GM19463 (cell line): ENCODE data around the gene KLHL29.

Source experiments
- ATAC-seq: cut with Tn5 transposase; IDR thresholded peaks from one replicate; pipeline ENCODE4 v1.9.1; 2021; ENCODE audit warnings: mild to moderate bottlenecking, moderate library complexity; ENCODE audit not compliant: unreplicated experiment

KLHL29 gene

DNA sequence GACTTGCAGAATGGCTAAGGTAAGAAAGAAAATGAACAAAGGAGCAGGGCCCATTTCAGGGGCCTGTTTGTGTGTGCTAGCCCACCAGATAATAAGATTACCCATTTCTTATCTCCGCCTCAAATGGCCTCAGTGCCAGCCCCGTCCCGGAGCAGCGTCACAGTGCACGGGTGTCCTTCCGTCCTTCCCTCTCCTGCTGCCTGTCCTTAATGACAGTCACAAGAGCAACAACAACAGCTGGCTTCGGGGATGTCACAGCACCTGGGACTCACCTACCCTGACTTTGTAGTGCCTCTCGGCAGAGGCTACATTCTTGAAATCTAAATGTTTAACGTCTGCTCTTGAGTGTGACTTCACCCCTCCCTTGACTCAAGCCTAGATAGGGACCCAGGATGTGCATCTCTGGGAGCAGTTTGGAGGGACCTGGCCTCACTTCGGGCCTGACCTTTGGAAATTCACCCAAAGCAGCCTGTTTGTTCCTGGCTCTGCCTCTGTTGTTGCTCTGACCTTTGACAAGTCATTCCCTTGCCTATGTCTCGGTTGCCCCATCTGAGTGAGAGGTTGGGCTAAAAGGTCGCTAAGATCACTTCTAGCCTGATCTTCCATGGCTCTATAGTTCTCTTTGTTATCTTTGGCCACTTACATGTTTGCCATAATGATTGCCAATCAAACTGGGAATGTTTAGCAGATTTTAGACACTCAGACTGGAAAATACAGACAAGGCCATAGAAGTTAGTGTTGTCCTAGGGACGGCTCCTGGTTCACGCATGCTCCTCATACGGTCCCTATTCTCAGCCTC lies 122.5 kb downstream of the KLHL29 start:
- no peak for ATAC-seq

DNA sequence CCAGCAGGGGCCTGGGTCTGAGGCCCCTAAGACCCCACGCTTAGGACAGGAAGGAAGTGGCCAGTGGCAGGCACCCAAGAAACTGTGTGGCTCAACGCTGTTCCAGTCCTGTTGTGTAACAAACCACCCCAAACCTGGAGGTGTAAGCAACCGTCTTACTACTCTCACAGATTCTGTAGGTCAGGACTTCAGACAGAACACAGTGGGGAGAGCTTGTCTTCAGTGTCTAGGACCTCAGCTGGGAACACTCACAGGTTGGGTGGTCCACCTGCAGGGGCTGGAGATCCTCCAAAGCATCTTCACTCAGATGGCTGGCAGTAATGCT lies 123.0 kb downstream of the KLHL29 start:
- no peak for ATAC-seq

DNA sequence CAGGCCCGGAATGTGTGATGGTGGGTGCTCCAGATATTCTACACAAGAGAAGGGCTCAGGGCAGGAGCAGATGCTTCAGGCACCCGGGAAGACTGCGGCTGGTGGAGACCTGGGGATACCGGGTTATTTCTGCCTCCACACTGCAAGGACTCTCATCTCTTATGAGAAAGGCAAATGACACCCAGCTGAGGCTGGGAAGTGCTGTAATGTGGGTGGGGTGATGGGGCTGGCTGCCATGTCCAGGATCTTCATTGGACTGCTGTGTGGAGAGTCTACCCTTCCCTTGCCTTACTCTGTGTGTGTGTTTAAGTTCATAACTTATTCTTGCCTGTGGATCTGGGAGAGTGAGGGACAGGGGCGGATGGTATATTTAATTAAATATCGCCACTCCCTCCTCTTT lies 124.1 kb downstream of the KLHL29 start:
- no peak for ATAC-seq

DNA sequence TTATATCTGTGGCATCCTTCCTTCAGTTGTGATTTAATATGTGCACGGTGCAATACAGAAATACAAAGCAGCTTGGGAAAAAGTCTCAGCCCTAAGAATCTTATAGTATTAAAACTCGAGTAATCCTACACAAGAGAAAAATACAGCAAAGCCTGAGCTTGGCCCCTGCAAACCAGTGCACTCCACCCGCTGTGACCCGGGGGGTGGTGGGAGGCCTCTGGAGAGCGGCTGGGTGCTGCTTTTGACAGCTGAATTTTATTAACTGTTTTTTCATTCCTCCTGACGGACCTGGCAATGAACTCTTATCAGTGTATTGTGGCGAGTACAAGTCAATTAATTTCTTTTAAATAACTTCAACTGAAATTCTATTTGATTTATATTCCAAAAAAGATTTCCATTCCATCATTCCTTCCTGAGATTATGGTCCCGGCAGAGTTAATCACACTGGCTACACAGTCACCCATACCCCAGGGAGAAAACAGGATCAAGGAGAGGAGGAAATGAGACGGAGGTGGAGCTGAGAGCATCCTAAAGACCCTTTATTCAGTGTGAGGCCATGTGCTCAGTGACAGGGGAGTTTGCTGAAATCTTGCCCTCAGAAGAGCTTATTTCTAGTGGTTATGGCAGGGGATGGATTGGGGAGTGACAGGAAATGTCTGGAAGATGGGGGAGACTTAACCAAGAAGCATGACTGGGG lies 124.8 kb downstream of the KLHL29 start:
- ATAC-seq, result no peak

DNA sequence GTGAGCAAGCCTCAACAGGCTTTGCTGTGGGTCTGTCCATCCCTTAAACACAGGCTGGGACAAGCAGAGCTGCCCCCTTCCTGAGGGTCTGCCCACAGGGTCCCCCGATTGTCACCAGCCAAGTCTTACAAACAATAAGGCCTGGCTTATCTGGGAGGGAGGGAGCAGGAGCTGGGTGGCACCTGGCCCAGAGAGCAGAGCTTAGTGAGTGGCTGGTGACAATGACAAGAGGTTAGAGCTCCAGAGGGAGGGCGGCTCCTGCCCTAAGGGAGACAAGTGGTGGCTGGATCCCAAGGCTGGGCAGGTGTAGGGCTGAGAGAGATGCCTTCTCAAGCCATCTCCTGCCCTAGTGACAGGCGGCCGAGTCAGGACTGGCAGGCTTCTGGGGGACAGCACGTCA lies 125.5 kb downstream of the KLHL29 start:
- ATAC-seq, result no peak

DNA sequence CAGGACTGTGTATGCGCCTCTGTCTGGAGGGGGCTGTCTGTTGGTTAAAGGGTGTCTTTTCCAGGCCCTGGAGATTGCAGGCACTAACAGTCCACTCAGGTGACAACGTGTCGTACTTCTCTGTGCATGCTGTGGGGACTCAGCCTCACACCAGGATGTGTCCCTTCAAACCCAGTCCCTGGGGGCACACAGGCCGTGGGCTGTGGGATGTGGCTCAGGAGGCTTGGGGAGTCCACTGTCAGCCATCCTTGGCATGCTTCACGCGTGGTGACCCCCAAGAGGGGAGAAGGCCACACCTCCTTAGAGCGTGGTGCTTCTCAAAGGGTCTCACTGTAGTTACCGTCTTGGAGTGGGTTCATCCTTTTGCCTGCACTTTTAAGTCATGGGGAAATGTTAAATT lies 127.8 kb downstream of the KLHL29 start:
- no peak for ATAC-seq

DNA sequence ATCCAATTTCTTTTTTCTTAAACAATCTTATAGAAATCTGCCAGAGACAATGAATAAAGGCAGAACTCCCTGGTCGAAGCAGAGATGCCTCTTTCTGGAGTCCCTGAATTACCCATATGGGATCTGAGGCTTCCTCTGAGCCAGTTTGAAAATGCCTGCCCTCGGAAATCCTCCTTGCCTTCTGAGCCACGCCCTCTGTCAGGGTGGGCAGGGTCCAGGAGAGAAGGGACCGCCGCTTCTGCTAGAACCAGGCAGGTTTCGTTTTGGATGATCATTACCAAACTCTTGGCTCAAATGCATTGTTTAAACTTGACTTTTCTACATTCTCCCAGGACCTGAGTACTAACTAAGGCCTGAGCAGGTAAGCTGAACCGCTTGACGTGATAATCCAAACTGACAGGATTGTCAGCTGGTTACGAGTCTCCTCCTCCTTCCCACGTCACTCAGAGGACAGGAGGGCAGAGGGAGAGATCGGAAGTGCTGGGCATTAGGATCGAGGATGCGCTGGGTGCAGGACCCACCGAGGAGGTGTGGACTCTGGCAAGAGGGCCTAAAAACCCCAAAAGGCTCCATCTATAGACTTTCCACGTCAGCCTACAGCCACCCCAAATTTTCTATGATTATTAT lies 128.4 kb downstream of the KLHL29 start:
- no peak for ATAC-seq

DNA sequence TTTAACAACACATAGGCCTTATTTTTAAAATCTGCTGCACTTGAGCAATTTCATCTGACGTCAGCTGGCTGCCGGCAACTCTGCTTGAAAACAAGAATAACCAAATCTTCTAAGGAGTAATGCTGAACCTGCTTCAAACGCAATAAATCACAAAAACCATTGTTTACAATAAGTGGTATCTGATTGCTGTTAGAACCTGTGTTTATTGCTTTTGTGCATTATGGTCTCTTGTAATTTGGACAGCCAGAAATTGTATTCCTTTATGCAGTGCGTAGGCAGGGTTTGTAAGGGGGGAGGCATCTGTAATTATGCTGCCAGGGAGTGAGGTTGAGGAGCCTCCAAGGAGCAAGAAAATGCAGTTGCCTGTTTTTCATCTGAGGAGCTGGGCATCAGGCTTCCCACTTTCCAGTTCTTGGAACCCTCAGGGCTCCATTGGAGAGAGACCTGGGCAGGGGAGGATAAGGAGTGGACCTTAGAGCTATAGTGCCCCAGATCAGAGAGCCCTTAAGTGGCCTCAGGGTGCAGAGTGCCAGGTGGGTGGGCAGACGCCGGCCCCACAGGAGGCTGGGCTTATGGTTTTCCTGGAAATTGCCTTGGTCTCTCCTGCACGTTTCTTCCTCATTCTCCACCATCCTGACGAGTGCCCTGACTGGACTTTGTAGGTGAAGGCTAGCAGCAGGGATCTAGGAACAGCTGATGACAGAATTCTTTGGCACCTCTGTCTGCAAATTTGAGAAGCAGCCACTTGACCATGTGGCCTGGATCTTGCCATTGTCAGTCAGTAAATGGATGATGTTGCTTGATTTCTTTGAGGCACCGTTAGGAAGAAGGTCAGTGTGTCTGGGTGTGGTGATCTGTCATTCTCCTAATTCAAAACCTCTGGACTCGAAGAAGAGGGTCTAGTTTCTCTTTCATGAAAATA lies 129.2 kb downstream of the KLHL29 start:
- no peak for ATAC-seq

DNA sequence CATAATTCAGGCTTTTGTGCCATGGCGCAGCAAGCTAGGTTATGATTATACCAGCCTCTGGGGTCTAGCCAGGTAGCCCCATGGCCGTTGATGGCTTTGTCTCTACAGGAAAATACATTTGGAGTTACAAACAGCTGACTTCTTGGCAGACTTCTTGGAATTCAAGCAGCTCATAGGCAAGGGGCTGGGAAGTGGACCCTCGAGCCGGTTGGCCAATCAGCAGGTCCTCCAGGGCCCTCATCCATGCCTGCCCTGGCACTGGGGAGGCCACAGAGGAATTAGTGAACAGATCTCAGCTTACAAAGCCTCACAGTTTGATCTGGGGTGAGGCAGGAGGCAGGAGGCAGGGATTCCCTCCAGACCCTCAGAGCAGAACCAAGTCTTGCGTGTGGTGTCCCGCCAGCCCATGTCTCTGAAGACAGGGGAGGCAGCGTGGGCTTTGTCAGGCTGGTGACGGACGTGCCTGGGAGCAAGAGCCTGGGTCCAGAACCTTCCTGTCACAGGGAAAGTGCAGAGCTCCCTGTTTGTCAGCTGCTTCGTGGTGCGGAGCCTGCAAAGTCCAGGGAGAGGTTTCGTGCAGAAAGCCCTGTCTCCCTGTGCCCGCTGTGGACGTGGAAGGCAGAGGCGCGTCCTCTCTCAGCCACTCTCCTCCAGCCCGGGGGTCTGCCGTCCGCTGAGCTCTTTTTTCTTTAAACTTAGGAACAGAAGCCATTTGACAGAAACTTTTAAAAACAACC lies 131.7 kb downstream of the KLHL29 start:
- no peak for ATAC-seq

DNA sequence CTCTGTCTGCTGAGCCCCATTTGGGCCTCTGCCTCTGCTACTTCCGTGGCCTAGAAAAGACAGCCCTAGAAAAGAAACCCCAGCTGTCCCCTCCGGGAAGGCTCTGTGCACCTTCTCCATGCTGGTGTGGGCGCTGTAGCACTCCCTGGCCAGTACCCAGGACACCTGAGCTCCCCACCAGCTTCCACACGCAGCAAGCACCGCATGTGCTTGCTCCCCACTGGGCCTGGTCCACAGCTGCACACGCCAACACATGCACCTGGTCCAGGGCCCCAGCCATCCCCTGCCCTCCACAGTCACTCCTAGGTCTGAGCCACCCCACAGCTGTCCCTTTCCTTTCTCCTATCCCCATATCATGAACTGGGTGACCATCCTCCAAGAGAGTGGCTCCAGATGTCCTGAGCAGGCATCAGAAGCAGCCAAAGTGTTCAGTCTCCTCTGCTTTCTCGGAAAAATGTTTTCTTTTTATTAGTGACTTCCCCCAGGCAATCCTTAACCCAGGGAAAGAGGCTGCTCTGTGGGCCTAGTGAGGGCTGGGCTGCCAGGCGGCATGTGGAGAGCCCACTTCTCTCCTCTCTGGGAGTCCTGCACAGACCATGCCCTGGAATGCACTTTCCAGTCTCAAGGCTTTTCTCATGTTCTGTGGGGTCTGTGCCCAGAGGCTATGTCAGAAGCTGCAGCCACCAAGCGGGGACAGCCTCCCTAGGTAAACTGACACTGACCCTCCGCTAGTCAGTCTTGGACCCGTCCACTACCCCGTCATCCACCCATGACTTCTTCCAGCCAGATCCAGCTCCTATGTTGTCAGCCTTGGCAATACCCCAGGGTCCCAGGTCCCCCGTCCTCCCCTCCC lies 133.7 kb downstream of the KLHL29 start:
- ATAC-seq, result no peak

DNA sequence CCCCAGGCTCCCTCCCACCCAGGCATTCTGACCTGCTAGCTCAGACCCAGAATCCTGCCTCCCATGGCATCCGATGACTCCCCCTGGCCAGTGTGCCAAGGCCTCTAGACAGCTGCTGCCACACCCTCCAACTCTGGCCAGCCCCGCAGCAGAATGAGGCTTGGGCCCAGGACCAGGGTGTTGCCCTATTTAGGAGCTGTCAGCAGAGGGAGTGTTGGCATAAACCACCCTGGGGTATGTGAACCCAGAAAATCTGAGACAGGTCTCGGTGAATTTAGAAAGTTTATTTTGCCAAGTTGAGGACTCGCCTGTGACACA lies 134.3 kb downstream of the KLHL29 start:
- ATAC-seq, result no peak

DNA sequence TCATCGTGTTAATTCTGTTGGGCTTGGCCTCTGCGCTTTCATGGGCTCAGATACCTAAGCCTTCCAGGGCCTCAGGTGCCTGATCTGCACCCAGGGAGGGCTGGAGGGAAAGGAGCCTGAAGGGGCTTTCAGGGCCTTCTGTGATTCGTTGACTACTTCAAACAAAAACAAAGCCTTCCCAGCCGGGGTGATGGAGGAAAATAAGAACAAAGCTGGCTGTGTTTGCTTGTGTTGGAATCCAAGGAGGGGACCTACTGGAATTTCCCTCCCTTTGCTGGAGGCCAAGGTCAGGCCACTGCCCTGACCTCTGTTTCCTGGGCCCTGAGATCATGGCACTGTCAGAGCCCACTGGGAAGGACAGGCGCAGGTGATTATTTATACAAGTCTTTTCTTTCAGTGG lies 135.3 kb downstream of the KLHL29 start:
- no peak for ATAC-seq

DNA sequence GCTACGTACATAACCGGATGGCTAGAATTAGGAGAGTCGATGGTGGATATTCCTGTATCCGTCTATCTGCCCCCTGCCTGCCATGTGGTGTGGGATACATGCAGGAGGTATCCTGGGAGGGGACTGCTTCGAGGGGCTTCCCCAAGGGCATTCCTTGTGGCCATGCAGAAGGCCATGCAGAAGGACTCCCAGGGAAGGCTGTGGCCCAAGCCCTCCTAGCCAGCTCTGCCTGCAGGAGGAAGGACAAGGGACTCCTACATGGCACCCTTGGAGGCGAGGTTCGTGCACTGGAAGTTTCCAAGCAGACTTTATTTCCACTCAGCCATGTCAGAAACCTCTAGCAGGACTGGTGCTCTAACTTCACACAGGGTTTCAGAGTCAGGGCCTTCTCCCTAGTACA lies 136.1 kb downstream of the KLHL29 start:
- ATAC-seq, result no peak

DNA sequence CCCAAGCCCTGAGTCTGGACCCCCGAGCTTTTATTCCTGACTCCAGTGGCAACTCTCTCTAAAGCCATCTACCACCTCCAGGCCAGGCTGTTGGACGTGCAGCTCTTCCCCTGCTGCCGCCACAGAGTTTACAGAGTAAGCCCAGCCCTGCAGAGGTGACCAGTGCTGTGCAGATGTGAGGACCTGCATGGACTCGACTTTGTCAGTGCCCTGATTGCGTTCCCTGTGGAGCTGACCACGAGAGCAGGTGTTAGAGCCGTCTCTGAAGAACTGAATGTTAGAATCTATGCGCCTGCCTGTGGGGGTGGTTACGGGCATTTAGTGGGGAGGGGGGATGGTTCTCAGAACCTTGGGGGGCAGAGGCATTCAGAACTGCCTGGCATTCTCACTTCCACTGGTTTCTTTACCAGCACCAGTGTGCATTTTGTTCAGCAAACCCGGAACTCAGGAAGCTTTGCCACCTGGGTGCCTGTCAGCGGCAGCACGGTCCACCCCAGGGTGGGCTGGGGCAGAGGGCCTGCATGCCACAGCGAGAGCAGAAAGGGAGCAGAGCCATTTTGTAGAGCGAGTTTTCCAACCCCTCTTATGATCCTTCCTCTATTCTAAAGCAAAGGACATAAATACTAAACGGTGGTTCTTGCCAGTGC lies 137.9 kb downstream of the KLHL29 start:
- no peak for ATAC-seq

DNA sequence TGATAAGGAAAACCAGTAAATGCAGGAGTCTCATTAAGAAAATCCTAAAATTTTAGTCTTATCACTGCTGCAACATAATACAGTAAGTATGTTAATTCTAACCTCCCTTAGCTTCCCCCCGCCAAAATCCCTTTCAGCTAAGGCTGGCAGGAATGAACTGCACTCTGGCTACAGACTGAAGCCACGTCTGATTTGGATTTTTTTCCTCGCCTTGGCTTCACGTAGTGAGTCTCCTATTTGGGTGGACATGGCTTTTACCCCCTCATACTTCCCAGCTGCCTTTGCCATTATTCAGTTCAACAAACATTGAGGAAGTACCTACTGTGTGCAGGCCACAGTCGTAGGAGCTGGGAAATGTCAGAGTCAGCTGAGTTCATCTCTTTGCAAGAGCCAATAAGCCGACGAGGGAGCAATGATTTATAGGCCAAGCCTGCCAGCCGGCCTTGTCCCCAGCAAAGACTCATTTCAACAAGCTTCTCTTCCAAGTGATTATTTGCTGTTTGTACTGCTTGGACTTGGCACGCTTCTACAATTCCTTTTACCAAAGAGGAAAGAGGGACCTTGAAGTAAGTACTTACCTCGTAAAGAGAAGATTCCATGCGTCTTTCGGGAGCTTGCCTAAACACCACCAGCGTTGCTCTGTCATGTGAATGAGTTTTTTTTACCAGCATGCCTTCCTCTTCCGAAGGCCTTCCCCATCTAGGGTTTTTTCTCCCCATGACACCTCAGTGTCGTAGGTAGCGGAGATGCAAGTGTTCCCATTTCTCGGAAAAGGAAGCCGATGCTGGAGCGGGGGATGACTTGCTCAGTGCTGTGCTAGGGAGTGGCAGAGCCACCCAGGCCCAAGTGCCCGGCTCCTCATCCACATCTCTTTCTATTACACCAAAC lies 138.6 kb downstream of the KLHL29 start:
- ATAC-seq, result no peak

DNA sequence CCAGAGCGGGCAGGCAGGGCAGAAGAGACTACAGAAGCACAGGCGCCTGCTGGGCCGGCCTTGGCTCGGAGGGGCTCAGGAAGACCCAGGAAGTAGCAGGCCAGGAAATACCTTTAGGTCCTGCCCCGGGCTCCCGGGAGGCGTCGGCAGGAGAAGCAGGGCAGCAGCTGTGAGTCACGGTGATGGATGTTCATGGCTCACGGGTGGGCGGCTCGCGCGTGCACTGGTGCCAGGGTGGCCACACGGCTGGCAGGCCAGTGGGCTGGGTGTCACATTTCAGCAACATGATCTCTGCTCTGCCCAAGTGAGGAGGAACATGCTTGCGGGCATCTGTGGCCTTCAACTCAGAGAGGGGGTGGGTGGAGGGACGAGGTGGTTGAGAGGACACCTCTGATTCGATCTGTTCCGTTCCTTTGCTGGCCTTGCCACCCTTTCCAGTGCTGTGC lies 139.3 kb downstream of the KLHL29 start:
- ATAC-seq, result no peak

DNA sequence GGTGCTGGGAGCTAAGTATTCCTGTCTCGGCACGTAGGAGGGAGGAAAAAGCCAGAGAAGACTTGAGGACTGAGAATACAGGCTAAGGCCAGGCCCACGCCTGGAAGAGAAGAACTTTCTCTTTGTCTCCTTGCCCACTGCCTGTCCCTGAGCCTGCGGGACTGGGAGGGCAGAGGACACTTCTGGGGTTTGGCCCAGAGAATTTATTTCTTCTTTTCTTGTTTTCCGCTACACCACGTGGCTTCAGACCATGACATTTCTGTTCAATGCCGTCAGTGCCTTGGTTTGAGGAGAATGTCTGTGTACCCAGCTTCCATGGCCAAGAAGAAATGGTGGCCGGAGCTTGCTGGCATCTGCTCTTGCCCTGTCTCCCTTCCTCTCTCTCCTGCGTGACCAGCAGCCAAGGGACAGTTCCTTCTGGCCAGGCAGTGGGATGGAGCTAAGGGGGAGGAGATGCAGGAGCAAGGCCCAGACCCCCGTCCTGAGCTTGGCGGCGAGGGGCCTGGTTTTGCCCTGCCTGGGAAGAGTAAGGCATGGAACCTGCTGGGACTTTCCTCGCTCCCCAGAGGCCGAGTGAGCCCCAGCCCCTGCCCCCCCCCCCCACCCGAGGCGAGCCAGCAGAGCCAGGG lies 140.3 kb downstream of the KLHL29 start:
- no peak for ATAC-seq

DNA sequence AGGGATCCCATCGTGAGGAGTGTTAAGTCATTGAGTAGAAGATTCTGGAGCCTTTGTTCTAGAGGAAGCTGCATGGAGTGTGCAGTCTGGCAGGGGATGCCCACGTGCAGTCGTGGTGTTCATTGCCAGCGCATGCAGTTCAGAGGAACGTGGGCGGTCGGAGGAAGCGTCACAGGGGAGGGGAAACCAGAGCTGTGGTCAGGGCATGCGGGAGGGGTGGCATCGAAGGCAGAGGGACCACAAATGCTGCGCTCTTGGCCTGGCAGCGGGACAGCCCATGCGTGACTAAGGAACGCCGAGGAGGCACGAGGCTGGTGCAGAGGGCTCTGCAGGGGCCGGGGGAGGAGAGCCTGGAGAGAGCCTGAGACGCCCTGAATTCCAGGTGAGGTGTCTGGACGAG lies 141.1 kb downstream of the KLHL29 start:
- ATAC-seq, result no peak
